Measurements from ENCODE around the gene UPK3A. TPM values are rescaled to one million over a fixed set of nuclear protein-coding genes. Genes with fewer than 3 reads are reported as not detected.
"Not testable (repeated sequence)": the region's sequence is repeated elsewhere in the genome, so short reads cannot be mapped to it uniquely, and the experiment has no call there.

The UPK3A gene
- total RNA-seq, 1 experiment from 2014 or later = not detected

DNA sequence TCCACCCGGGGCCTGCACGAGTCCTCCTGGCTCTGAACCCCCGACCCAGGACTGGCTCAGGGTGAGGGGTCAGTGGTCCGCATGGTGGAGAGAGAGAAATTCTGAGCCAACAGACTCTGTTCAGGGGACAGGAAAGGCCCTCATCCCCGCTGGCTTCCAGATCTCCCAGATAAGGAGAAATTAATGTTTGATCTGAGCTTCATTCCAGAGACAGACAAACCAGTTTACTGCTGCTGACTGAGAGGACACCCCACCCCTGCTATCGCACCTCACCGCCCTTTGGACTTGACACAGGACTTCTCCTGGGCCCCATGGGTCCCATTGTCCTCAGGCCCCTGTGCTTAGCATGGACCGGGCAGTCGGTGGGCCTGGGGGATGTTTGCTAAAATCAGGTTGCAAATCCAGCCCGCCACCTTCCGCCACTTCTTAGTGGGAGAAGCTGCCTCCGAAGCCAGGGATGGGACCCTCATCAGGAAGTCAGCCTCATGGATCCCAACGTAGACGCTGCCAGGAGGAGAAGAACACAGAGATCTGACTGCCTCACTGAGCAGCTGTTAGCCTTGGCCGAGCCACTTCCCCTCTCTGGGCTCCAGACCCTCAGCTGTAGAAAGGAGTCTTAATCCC lies 11.2 kb upstream of the UPK3A start:
- no peak for DNase-seq (ENCODE audit: low read depth, low spot score)
- intact Hi-C loops (cut with micrococcal nuclease; ENCODE audit: unreplicated experiment) (no loop called here), in situ Hi-C loops (cut with HindIII; ENCODE audit: low pct_unique_long_range_greater_than_20kb, low sequenced_read_pairs) (no loop called here)
- H3K9me3 ChIP-seq (ENCODE audit: control insufficient read depth, insufficient read depth, low read depth, low read length) = no peaks in the 10 kb centered on the region
- H3K27ac ChIP-seq (ENCODE audit: low read length) = no peak overlapping the region
- TF ChIP-seq TCF7L2 (IDR thresholded peaks at IDR 0.05; ENCODE audit: low read depth, low read length) (no peak), SIN3A (IDR thresholded peaks at IDR 0.05; ENCODE audit: borderline replicate concordance, insufficient read depth, low read depth, low read length) (no peak), POLR2AphosphoS5 (IDR thresholded peaks at IDR 0.05; ENCODE audit: low read depth, low read length) (no peak)
- TF ChIP-seq, protein P1, sequence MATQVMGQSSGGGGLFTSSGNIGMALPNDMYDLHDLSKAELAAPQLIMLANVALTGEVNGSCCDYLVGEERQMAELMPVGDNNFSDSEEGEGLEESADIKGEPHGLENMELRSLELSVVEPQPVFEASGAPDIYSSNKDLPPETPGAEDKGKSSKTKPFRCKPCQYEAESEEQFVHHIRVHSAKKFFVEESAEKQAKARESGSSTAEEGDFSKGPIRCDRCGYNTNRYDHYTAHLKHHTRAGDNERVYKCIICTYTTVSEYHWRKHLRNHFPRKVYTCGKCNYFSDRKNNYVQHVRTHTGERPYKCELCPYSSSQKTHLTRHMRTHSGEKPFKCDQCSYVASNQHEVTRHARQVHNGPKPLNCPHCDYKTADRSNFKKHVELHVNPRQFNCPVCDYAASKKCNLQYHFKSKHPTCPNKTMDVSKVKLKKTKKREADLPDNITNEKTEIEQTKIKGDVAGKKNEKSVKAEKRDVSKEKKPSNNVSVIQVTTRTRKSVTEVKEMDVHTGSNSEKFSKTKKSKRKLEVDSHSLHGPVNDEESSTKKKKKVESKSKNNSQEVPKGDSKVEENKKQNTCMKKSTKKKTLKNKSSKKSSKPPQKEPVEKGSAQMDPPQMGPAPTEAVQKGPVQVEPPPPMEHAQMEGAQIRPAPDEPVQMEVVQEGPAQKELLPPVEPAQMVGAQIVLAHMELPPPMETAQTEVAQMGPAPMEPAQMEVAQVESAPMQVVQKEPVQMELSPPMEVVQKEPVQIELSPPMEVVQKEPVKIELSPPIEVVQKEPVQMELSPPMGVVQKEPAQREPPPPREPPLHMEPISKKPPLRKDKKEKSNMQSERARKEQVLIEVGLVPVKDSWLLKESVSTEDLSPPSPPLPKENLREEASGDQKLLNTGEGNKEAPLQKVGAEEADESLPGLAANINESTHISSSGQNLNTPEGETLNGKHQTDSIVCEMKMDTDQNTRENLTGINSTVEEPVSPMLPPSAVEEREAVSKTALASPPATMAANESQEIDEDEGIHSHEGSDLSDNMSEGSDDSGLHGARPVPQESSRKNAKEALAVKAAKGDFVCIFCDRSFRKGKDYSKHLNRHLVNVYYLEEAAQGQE (IDR thresholded peaks at IDR 0.05; ENCODE audit: insufficient read depth in 1 of 2, low read depth in 2 of 2, low read length in 1 of 2) = no peak
- TF ChIP-seq, protein P2, sequence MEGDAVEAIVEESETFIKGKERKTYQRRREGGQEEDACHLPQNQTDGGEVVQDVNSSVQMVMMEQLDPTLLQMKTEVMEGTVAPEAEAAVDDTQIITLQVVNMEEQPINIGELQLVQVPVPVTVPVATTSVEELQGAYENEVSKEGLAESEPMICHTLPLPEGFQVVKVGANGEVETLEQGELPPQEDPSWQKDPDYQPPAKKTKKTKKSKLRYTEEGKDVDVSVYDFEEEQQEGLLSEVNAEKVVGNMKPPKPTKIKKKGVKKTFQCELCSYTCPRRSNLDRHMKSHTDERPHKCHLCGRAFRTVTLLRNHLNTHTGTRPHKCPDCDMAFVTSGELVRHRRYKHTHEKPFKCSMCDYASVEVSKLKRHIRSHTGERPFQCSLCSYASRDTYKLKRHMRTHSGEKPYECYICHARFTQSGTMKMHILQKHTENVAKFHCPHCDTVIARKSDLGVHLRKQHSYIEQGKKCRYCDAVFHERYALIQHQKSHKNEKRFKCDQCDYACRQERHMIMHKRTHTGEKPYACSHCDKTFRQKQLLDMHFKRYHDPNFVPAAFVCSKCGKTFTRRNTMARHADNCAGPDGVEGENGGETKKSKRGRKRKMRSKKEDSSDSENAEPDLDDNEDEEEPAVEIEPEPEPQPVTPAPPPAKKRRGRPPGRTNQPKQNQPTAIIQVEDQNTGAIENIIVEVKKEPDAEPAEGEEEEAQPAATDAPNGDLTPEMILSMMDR (IDR thresholded peaks at IDR 0.05) = no peak
- no TSS peak for BruUV-seq (replicated peaks)
- no peak overlapping the region for H3K4me3 ChIP-seq (ENCODE audit: low read depth in 2 of 2, low read length in 2 of 2)
- H3K36me3 ChIP-seq (ENCODE audit: control insufficient read depth, insufficient read depth, low read length) = no peaks in the 10 kb centered on the region
- POLR2A ChIA-PET = no interaction called here
- CTCF ChIA-PET = interaction anchor here (0.7 kb wide), 1 partner anchor 807 kb away, joined by 8 read pairs; no protein-coding TSS in a partner anchor
- no peak for ATAC-seq
- H3K27me3 ChIP-seq (ENCODE audit: control insufficient read depth, insufficient read depth, low read length) = no peaks in the 10 kb centered on the region
- H3K4me1 ChIP-seq (ENCODE audit: control insufficient read depth, insufficient read depth, low read length) = no peaks in the 10 kb centered on the region; the same call in 1 of the 2 replicates

DNA sequence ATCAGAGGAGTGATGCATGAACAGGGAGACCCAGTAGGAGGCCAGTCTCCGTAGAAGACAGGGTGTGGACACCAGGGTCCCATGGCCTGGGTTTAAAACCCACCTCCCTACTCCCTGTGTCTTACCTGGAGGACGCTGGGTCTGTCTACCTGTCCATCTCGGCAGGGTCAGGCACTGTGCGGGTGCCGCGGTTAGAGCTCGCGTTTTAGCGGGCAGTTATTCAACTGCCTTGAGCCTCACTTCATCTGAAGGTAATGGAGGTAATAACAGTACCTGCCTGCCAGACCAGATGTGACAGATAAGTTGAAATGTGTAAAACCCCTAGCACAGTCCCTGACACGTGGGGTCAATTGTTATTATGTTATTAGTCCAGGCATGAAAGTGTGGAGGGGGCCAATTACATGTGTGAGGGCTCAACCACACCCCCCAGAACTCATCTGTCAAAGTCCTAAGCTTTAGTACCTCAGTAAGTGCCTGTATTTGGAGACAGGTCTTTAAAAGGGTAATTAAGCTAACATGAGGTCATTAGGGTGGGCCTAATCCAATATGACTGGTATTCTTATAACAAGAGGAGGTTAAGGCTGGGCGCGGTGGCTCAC lies 8.1 kb upstream of the UPK3A start:
- BruUV-seq (replicated peaks) = no TSS peak
- no peak for DNase-seq (ENCODE audit: low read depth, low spot score)
- no peak for ATAC-seq
- TF ChIP-seq, protein P2 (IDR thresholded peaks at IDR 0.05) = no peak
- TF ChIP-seq, protein P1 (IDR thresholded peaks at IDR 0.05; ENCODE audit: insufficient read depth in 1 of 2, low read depth in 2 of 2, low read length in 1 of 2) = no peak
- no peak for TF ChIP-seq TCF7L2 (IDR thresholded peaks at IDR 0.05; ENCODE audit: low read depth, low read length)
- no peak for TF ChIP-seq SIN3A (IDR thresholded peaks at IDR 0.05; ENCODE audit: borderline replicate concordance, insufficient read depth, low read depth, low read length)
- no peak for TF ChIP-seq POLR2AphosphoS5 (IDR thresholded peaks at IDR 0.05; ENCODE audit: low read depth, low read length)
- Histone ChIP-seq H3K4me3 (ENCODE audit: low read depth in 2 of 2, low read length in 2 of 2) (no peak overlapping the region), H3K27ac (ENCODE audit: low read length) (no peak overlapping the region), H3K27me3 (ENCODE audit: control insufficient read depth, insufficient read depth, low read length) (no peaks in the 10 kb centered on the region), H3K36me3 (ENCODE audit: control insufficient read depth, insufficient read depth, low read length) (no peaks in the 10 kb centered on the region), H3K4me1 (ENCODE audit: control insufficient read depth, insufficient read depth, low read length) (no peaks in the 10 kb centered on the region; the same call in none of the 2 replicates), H3K9me3 (ENCODE audit: control insufficient read depth, insufficient read depth, low read depth, low read length) (no peaks in the 10 kb centered on the region)
- ChIA-PET CTCF (no interaction called here), POLR2A (no interaction called here)
- in situ Hi-C loops (cut with HindIII; ENCODE audit: low pct_unique_long_range_greater_than_20kb, low sequenced_read_pairs) (no loop called here), intact Hi-C loops (cut with micrococcal nuclease; ENCODE audit: unreplicated experiment) (no loop called here)

DNA sequence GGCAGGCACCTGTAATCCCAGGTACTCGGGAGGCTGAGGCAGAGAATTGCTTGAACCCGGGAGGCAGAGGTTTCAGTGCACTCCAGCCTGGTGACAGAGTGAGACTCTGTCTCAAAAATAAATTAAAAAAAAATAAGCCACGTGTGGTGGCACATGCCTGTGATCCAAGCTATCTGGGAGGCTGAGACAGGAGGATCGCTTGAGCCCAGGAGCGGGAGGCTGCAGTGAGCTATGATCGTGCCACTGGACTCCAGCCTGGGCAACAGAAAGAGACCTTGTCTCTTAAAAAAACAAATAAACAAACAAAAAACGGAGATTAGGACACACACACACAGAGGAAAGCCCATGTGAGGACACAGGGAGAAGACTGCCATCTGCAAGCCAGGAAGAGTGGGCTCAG lies 7.0 kb upstream of the UPK3A start:
- ATAC-seq; BruUV-seq (replicated peaks); in situ Hi-C loops (cut with HindIII; ENCODE audit: low pct_unique_long_range_greater_than_20kb, low sequenced_read_pairs); H3K36me3 ChIP-seq (ENCODE audit: control insufficient read depth, insufficient read depth, low read length); H3K9me3 ChIP-seq (ENCODE audit: control insufficient read depth, insufficient read depth, low read depth, low read length); intact Hi-C loops (cut with micrococcal nuclease; ENCODE audit: unreplicated experiment); POLR2A ChIA-PET; CTCF ChIA-PET; H3K4me1 ChIP-seq (ENCODE audit: control insufficient read depth, insufficient read depth, low read length); H3K27ac ChIP-seq (ENCODE audit: low read length); DNase-seq (ENCODE audit: low read depth, low spot score); H3K4me3 ChIP-seq (ENCODE audit: low read depth in 2 of 2, low read length in 2 of 2); H3K27me3 ChIP-seq (ENCODE audit: control insufficient read depth, insufficient read depth, low read length): not testable (repeated sequence)
